HepG2 (cell line): ENCODE results near the gene TMX3. TPM values are rescaled to one million over a fixed set of nuclear protein-coding genes. Genes with fewer than 3 reads are reported as not detected.

Experiments
- CCDC6 ChIP-seq: sonication (generic); formaldehyde crosslinking; IDR thresholded peaks from 2 replicates; pipeline ENCODE4 v1.8.1; 2022; ENCODE audit warnings: mild to moderate bottlenecking, missing genetic modification reagents, moderate library complexity
- ELF3 ChIP-seq: IDR thresholded peaks from 2 replicates; pipeline ENCODE4 v1.6.1; 2016; ENCODE audit warnings: missing genetic modification reagents, missing compliant biosample characterization
- FOXK2 ChIP-seq: fragments of 450-650 bp; IDR thresholded peaks from 2 replicates; pipeline ENCODE4 v1.6.1; 2016
- GLI4 ChIP-seq: sonication (generic); formaldehyde crosslinking; IDR thresholded peaks from 2 replicates; pipeline ENCODE4 v1.5.1; 2020; ENCODE audit warnings: missing genetic modification reagents, mild to moderate bottlenecking, moderate library complexity, borderline replicate concordance
- HNF4G ChIP-seq, 2 experiments: sonication (generic) in 1 of 2; formaldehyde crosslinking in 1 of 2; IDR thresholded peaks; 2 replicates each; pipeline versions ENCODE4 v1.4.0 to v1.6.1; 2011 to 2020; ENCODE audit warnings: borderline replicate concordance in 2 of 2, low read depth in 2 of 2, mild to moderate bottlenecking in 2 of 2, low read length in 1 of 2, missing genetic modification reagents in 1 of 2, moderate library complexity in 1 of 2
- RARG ChIP-seq: sonication (generic); formaldehyde crosslinking; IDR thresholded peaks from 2 replicates; pipeline ENCODE4 v1.4.0; 2020; ENCODE audit warnings: low read depth, mild to moderate bottlenecking, missing genetic modification reagents
- U2AF1 ChIP-seq: fragments of 200-400 bp; formaldehyde crosslinking; optimal IDR thresholded peaks from 2 replicates; pipeline ENCODE3; 2017; ENCODE audit warnings: mild to moderate bottlenecking, low read depth, low read length
- ZNF350 ChIP-seq: sonication (generic); formaldehyde crosslinking; IDR thresholded peaks from 2 replicates; pipeline ENCODE4 v1.4.0; 2020; ENCODE audit warnings: mild to moderate bottlenecking, low read depth, missing genetic modification reagents, borderline replicate concordance
- ZNF607 ChIP-seq: sonication (generic); formaldehyde crosslinking; IDR thresholded peaks from 2 replicates; pipeline ENCODE4 v1.5.1; 2020; ENCODE audit warnings: missing genetic modification reagents, mild to moderate bottlenecking, borderline replicate concordance
- ZNF670 ChIP-seq: sonication (generic); formaldehyde crosslinking; IDR thresholded peaks from 2 replicates; pipeline ENCODE4 v1.8.0; 2022; ENCODE audit warnings: mild to moderate bottlenecking, missing genetic modification reagents, borderline replicate concordance
- polyA plus RNA-seq, 8 experiments: library from polyadenylated mRNA; depleted of rRNA in 3 of 8; stranded (reverse) in 7 of 8; unstranded in 1 of 8; fragments of >200 nt; fragmentation: Illumina TruSeq in 4 of 8; extraction: Trizol in 4 of 8; gene quantifications; 2 replicates each; pipeline versions ENCODE4 v1.2.1 to v1.2.3, GENCODE V29; 2011 to 2016; ENCODE audit warnings: low read depth in 4 of 8, missing spikeins in 1 of 8, mixed read lengths in 1 of 8; ENCODE audit not compliant: insufficient read depth in 1 of 8
- total RNA-seq, 5 experiments: library from RNA; depleted of rRNA; stranded (reverse); fragments of >200 nt; fragmentation: Illumina TruSeq; extraction: Trizol; gene quantifications; 2 replicates each; pipeline ENCODE4 v1.2.3, GENCODE V29; 2016; ENCODE audit warnings: low read depth in 1 of 5
- TF ChIP-seq, protein P1 (sequence below): sonication (generic); formaldehyde crosslinking; IDR thresholded peaks from 2 replicates; pipeline ENCODE4 v1.4.0; 2020; ENCODE audit warnings: missing genetic modification reagents
- TF ChIP-seq, protein P2 (sequence below): sonication (generic); formaldehyde crosslinking; IDR thresholded peaks from 2 replicates; pipeline ENCODE4 v1.5.0; 2020; ENCODE audit warnings: missing genetic modification reagents
- TF ChIP-seq, protein P3 (sequence below): IDR thresholded peaks from 2 replicates; pipeline ENCODE4 v1.6.1; 2016; ENCODE audit warnings: missing compliant biosample characterization, missing genetic modification reagents, borderline replicate concordance
- TF ChIP-seq, protein P4 (sequence below): sonication (generic); formaldehyde crosslinking; IDR thresholded peaks from 2 replicates; pipeline ENCODE4 v1.4.0; 2020; ENCODE audit warnings: mild to moderate bottlenecking, low read depth, missing genetic modification reagents
- TF ChIP-seq, protein P5 (sequence below): fragments of 450-650 bp; IDR thresholded peaks from 2 replicates; pipeline ENCODE4 v1.6.1; 2016
- TF ChIP-seq, protein P6 (sequence below): sonication (generic); formaldehyde crosslinking; IDR thresholded peaks from 2 replicates; pipeline ENCODE4 v1.4.0; 2020; ENCODE audit warnings: mild to moderate bottlenecking, missing genetic modification reagents

Gene TMX3
- total and polyA plus RNA-seq, 2 of the 13 experiments (the other 11 are each of a cell fraction or from before 2014, with no cell fraction given), result 12.9 to 25.0 TPM

DNA sequence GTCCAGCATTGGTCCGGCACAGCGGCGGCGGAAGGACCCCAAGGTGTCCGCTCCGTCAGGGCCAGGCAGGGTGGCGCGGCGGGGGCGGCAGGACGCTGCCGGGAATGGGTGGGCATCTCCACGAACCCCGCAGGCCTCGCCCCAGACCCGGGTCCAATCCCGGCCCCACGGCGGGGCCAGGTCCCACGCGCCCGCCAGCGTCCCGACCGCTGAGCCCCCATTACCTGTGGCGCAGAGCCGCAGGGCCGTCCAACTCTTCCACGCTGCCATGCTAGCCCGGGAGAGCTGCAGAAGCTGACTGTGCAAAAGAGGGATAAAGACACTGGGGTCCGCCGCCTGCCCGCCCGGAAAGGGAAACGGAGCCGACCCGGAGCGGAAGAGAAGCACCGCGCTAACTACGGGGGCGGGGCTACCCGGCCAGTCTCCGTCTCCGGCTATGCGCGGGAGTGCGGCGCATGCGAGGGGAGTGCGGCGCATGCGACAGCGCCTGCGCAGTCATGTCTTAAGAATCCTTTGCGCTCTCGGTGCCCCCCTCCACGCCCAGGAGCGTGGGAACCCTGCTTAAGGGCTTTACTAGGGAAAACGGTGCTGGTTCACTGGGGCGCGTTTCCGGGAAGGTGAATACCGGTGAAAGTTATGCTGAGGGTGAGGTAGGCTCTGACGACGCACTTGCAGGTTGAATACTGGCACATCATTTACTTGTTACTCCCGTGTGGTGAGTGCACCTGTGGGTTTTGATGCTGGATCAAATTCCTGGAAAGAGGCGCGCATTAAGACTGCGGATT lies at the start of gene TMX3 (continued):
- TF ChIP-seq, protein P1, sequence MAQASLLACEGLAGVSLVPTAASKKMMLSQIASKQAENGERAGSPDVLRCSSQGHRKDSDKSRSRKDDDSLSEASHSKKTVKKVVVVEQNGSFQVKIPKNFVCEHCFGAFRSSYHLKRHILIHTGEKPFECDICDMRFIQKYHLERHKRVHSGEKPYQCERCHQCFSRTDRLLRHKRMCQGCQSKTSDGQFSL (CRISPR knock-in tag), result 0 out of 2 replicates have a peak, but pooled peaks have one; percentile 44
- TF ChIP-seq ZNF350 (CRISPR knock-in tag), result peak; percentile 87; the same call in 1 of the 2 replicates
- no peak for TF ChIP-seq RARG (CRISPR knock-in tag)
- TF ChIP-seq, protein P2, sequence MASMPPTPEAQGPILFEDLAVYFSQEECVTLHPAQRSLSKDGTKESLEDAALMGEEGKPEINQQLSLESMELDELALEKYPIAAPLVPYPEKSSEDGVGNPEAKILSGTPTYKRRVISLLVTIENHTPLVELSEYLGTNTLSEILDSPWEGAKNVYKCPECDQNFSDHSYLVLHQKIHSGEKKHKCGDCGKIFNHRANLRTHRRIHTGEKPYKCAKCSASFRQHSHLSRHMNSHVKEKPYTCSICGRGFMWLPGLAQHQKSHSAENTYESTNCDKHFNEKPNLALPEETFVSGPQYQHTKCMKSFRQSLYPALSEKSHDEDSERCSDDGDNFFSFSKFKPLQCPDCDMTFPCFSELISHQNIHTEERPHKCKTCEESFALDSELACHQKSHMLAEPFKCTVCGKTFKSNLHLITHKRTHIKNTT, result no peak
- TF ChIP-seq, protein P3, sequence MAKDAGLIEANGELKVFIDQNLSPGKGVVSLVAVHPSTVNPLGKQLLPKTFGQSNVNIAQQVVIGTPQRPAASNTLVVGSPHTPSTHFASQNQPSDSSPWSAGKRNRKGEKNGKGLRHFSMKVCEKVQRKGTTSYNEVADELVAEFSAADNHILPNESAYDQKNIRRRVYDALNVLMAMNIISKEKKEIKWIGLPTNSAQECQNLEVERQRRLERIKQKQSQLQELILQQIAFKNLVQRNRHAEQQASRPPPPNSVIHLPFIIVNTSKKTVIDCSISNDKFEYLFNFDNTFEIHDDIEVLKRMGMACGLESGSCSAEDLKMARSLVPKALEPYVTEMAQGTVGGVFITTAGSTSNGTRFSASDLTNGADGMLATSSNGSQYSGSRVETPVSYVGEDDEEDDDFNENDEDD (CRISPR knock-in tag), result peak; percentile 96
- TF ChIP-seq HNF4G (IDR thresholded peaks at IDR 0.05; ENCODE audit: borderline replicate concordance, low read depth, low read length), result 0 out of 2 replicates have a peak, but pooled peaks have one; percentile 3
- TF ChIP-seq HNF4G (CRISPR knock-in tag; IDR thresholded peaks at IDR 0.05; ENCODE audit: borderline replicate concordance, low read depth), result 0 out of 2 replicates have a peak, but pooled peaks have one; percentile 51
- TF ChIP-seq GLI4 (CRISPR knock-in tag), result peak; percentile 46; the same call in 1 of the 2 replicates
- TF ChIP-seq, protein P4, sequence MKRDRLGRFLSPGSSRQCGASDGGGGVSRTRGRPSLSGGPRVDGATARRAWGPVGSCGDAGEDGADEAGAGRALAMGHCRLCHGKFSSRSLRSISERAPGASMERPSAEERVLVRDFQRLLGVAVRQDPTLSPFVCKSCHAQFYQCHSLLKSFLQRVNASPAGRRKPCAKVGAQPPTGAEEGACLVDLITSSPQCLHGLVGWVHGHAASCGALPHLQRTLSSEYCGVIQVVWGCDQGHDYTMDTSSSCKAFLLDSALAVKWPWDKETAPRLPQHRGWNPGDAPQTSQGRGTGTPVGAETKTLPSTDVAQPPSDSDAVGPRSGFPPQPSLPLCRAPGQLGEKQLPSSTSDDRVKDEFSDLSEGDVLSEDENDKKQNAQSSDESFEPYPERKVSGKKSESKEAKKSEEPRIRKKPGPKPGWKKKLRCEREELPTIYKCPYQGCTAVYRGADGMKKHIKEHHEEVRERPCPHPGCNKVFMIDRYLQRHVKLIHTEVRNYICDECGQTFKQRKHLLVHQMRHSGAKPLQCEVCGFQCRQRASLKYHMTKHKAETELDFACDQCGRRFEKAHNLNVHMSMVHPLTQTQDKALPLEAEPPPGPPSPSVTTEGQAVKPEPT (CRISPR knock-in tag), result peak; percentile 75; the same call in 1 of the 2 replicates
- peak; percentile 85 for TF ChIP-seq ELF3 (CRISPR knock-in tag)
- TF ChIP-seq ZNF670 (CRISPR knock-in tag), result no peak
- TF ChIP-seq, protein P5, sequence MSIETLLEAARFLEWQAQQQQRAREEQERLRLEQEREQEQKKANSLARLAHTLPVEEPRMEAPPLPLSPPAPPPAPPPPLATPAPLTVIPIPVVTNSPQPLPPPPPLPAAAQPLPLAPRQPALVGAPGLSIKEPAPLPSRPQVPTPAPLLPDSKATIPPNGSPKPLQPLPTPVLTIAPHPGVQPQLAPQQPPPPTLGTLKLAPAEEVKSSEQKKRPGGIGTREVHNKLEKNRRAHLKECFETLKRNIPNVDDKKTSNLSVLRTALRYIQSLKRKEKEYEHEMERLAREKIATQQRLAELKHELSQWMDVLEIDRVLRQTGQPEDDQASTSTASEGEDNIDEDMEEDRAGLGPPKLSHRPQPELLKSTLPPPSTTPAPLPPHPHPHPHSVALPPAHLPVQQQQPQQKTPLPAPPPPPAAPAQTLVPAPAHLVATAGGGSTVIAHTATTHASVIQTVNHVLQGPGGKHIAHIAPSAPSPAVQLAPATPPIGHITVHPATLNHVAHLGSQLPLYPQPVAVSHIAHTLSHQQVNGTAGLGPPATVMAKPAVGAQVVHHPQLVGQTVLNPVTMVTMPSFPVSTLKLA, result no peak; the same call in 1 of the 2 replicates
- TF ChIP-seq U2AF1, result no peak
- TF ChIP-seq FOXK2, result no peak
- TF ChIP-seq, protein P6, sequence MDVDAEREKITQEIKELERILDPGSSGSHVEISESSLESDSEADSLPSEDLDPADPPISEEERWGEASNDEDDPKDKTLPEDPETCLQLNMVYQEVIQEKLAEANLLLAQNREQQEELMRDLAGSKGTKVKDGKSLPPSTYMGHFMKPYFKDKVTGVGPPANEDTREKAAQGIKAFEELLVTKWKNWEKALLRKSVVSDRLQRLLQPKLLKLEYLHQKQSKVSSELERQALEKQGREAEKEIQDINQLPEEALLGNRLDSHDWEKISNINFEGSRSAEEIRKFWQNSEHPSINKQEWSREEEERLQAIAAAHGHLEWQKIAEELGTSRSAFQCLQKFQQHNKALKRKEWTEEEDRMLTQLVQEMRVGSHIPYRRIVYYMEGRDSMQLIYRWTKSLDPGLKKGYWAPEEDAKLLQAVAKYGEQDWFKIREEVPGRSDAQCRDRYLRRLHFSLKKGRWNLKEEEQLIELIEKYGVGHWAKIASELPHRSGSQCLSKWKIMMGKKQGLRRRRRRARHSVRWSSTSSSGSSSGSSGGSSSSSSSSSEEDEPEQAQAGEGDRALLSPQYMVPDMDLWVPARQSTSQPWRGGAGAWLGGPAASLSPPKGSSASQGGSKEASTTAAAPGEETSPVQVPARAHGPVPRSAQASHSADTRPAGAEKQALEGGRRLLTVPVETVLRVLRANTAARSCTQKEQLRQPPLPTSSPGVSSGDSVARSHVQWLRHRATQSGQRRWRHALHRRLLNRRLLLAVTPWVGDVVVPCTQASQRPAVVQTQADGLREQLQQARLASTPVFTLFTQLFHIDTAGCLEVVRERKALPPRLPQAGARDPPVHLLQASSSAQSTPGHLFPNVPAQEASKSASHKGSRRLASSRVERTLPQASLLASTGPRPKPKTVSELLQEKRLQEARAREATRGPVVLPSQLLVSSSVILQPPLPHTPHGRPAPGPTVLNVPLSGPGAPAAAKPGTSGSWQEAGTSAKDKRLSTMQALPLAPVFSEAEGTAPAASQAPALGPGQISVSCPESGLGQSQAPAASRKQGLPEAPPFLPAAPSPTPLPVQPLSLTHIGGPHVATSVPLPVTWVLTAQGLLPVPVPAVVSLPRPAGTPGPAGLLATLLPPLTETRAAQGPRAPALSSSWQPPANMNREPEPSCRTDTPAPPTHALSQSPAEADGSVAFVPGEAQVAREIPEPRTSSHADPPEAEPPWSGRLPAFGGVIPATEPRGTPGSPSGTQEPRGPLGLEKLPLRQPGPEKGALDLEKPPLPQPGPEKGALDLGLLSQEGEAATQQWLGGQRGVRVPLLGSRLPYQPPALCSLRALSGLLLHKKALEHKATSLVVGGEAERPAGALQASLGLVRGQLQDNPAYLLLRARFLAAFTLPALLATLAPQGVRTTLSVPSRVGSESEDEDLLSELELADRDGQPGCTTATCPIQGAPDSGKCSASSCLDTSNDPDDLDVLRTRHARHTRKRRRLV (CRISPR knock-in tag), result peak; percentile 87
- TF ChIP-seq ZNF607 (CRISPR knock-in tag), result peak; percentile 98
- TF ChIP-seq CCDC6 (CRISPR knock-in tag), result peak; percentile 89
